Hepatocyte (in vitro differentiated cells): ENCODE data around the gene LIN28A. TPM values are rescaled to one million over a fixed set of nuclear protein-coding genes. Genes with fewer than 3 reads are reported as not detected.
"Not testable (repeated sequence)": the region's sequence is repeated elsewhere in the genome, so short reads cannot be mapped to it uniquely, and the experiment has no call there.

Experiments
- DNase-seq: peaks from one replicate; pipeline ENCODE4 v3.0.0-alpha.2; 2016; ENCODE audit warnings: low spot score
- H2AFZ ChIP-seq: fragments of 200-600 bp; sonication (generic); 2 replicates; pipeline ENCODE4 v1.6.0; 2016; ENCODE audit warnings: antibody characterized with exemption, mild to moderate bottlenecking
- H3K27ac ChIP-seq: fragments of 200-600 bp; sonication (generic); 2 replicates; pipeline ENCODE4 v1.5.1; 2016; ENCODE audit warnings: mild to moderate bottlenecking
- H3K27me3 ChIP-seq: fragments of 200-600 bp; sonication (generic); 2 replicates; pipeline ENCODE4 v1.6.1; 2016
- H3K36me3 ChIP-seq: fragments of 200-600 bp; sonication (generic); replicated peaks from 2 replicates; pipeline ENCODE4 v1.5.1; 2016; ENCODE audit warnings: low read depth; ENCODE audit not compliant: insufficient read depth
- H3K4me1 ChIP-seq: fragments of 200-600 bp; sonication (generic); 2 replicates; pipeline ENCODE4 v1.5.1; 2016; ENCODE audit warnings: mild to moderate bottlenecking, moderate library complexity; ENCODE audit not compliant: insufficient read depth
- H3K4me2 ChIP-seq: fragments of 200-600 bp; sonication (generic); 2 replicates; pipeline ENCODE4 v1.6.0; 2016
- H3K4me3 ChIP-seq: fragments of 200-600 bp; sonication (generic); 2 replicates; pipeline ENCODE4 v1.5.1; 2016; ENCODE audit warnings: mild to moderate bottlenecking
- H3K79me2 ChIP-seq: fragments of 200-600 bp; sonication (generic); 2 replicates; pipeline ENCODE4 v1.6.0; 2017; ENCODE audit warnings: mild to moderate bottlenecking
- H3K9me2 ChIP-seq: fragments of 200-600 bp; sonication (generic); replicated peaks from 2 replicates; pipeline ENCODE4 v1.6.0; 2017; ENCODE audit warnings: mild to moderate bottlenecking; ENCODE audit not compliant: insufficient read depth
- H3K9me3 ChIP-seq: fragments of 200-600 bp; sonication (generic); 2 replicates; pipeline ENCODE4 v1.5.1; 2016; ENCODE audit warnings: low read depth, mild to moderate bottlenecking
- H4K20me1 ChIP-seq: fragments of 200-600 bp; sonication (generic); 2 replicates; pipeline ENCODE4 v1.6.0; 2016; ENCODE audit warnings: mild to moderate bottlenecking; ENCODE audit not compliant: insufficient read depth, poor library complexity, severe bottlenecking
- CTCF ChIP-seq: fragments of 200-600 bp; sonication (generic); IDR thresholded peaks from 2 replicates; pipeline ENCODE4 v1.5.1; 2016; ENCODE audit warnings: antibody characterized with exemption, mild to moderate bottlenecking; ENCODE audit not compliant: poor library complexity
- EZH2 ChIP-seq: fragments of 200-600 bp; sonication (generic); IDR thresholded peaks from 2 replicates; pipeline ENCODE4 v1.6.1; 2016; ENCODE audit warnings: antibody characterized with exemption, mild to moderate bottlenecking, borderline replicate concordance
- EZH2phosphoT487 ChIP-seq: fragments of 200-600 bp; sonication (generic); IDR thresholded peaks from one replicate; pipeline ENCODE4 v1.6.1; 2018; ENCODE audit warnings: antibody characterized with exemption, mild to moderate bottlenecking, low read depth, moderate library complexity; ENCODE audit not compliant: unreplicated experiment, severe bottlenecking
- WGBS: methylation state at CpG from one replicate; pipeline ENCODE4 v1.1.6; 2016; ENCODE audit warnings: low lambda C conversion rate; ENCODE audit errors: missing lambda C conversion rate; 5-methylcytosine and 5-hydroxymethylcytosine counted together
- polyA plus RNA-seq: library from polyadenylated mRNA; unstranded; fragments of >200 nt; fragmentation: Nextera tagmentation; extraction: Ambion mirVana; gene quantifications from 2 replicates; pipeline ENCODE4 v1.2.1, GENCODE V29; 2016
- total RNA-seq: library from RNA; depleted of rRNA; stranded (reverse); fragments of >200 nt; gene quantifications from 2 replicates; pipeline ENCODE4 v1.2.3, GENCODE V29; 2014

The LIN28A gene
- total and polyA plus RNA-seq, 2 experiments from 2014 or later, result 0.13 to 0.43 TPM

- H3K9me2 ChIP-seq, result no peaks in the 10 kb centered on the region
- H3K36me3 ChIP-seq, result no peaks in the 10 kb centered on the region
- H2AFZ ChIP-seq, result no peak overlapping the region
- H3K27me3 ChIP-seq, result no peaks in the 10 kb centered on the region
- H3K4me1 ChIP-seq, result no peaks in the 10 kb centered on the region
- DNase-seq, result no peak
- H3K9me3 ChIP-seq, result no peaks in the 10 kb centered on the region
- 86% methylated on average over 5 of the region's 5 CpGs for WGBS
- no peak overlapping the region for H3K4me2 ChIP-seq
- H3K4me3 ChIP-seq, result no peak overlapping the region
- H3K27ac ChIP-seq, result no peak overlapping the region
- H4K20me1 ChIP-seq, result no peaks in the 10 kb centered on the region
- TF ChIP-seq EZH2phosphoT487 (no peak), CTCF (no peak), EZH2 (no peak)
- no peaks in the 10 kb centered on the region for H3K79me2 ChIP-seq
These were observed 38.6 kb upstream of the LIN28A start for GRCh38 chr1:26372039-26372438.

- DNase-seq, H3K9me2 ChIP-seq, H3K27ac ChIP-seq, H3K4me3 ChIP-seq, H3K4me1 ChIP-seq, H3K9me3 ChIP-seq, H3K79me2 ChIP-seq, H3K4me2 ChIP-seq, H3K27me3 ChIP-seq, H3K36me3 ChIP-seq, H2AFZ ChIP-seq, H4K20me1 ChIP-seq: not testable (repeated sequence)
- 84% methylated on average over 3 of the region's 3 CpGs for WGBS
These were observed 38.0 kb upstream of the LIN28A start, which contains the start of gene ZNF683 for GRCh38 chr1:26372611-26373010. Gene ZNF683, minus strand, starts transcription at chr1:26372750. Its CDS starts 4,179 bp downstream, at chr1:26368571.

GRCh38 chr1:26373281-26373680 is 37.3 kb upstream of the LIN28A start:
- TF ChIP-seq EZH2phosphoT487 (no peak), CTCF (no peak), EZH2 (no peak)
- Histone ChIP-seq H3K27me3 (no peaks in the 10 kb centered on the region), H3K9me2 (no peaks in the 10 kb centered on the region), H3K4me3 (no peak overlapping the region), H3K9me3 (no peaks in the 10 kb centered on the region), H3K27ac (no peak overlapping the region), H2AFZ (no peak overlapping the region), H3K4me1 (no peaks in the 10 kb centered on the region), H4K20me1 (no peaks in the 10 kb centered on the region), H3K36me3 (no peaks in the 10 kb centered on the region), H3K4me2 (no peak overlapping the region), H3K79me2 (no peaks in the 10 kb centered on the region)
- 91% methylated on average over 4 of the region's 4 CpGs for WGBS
- no peak for DNase-seq

GRCh38 chr1:26373789-26374188 is 36.8 kb upstream of the LIN28A start:
- H3K9me2 ChIP-seq, result no peaks in the 10 kb centered on the region
- WGBS, result 68% methylated on average over 2 of the region's 2 CpGs

GRCh38 chr1:26374361-26374760 is 36.3 kb upstream of the LIN28A start:
- H3K4me2 ChIP-seq, H3K79me2 ChIP-seq, DNase-seq, H3K9me2 ChIP-seq, H2AFZ ChIP-seq, H3K4me1 ChIP-seq, H3K27me3 ChIP-seq, H3K9me3 ChIP-seq, H4K20me1 ChIP-seq, H3K27ac ChIP-seq, H3K4me3 ChIP-seq, H3K36me3 ChIP-seq: not testable (repeated sequence)
- WGBS, result 45% methylated on average over 2 of the region's 2 CpGs

More at GRCh38 chr1:26373789-26374188, 36.8 kb upstream of the LIN28A start:
- no peaks in the 10 kb centered on the region for H3K9me3 ChIP-seq
- H3K79me2 ChIP-seq, result no peaks in the 10 kb centered on the region
- no peaks in the 10 kb centered on the region for H3K27me3 ChIP-seq
- H2AFZ ChIP-seq, result no peak overlapping the region
- DNase-seq, result no peak
- no peaks in the 10 kb centered on the region for H3K36me3 ChIP-seq
- H3K27ac ChIP-seq, result no peak overlapping the region
- no peaks in the 10 kb centered on the region for H4K20me1 ChIP-seq
- H3K4me2 ChIP-seq, result no peak overlapping the region
- H3K4me3 ChIP-seq, result no peak overlapping the region
- H3K4me1 ChIP-seq, result no peaks in the 10 kb centered on the region
- no peak for TF ChIP-seq CTCF
- TF ChIP-seq EZH2, result no peak
- no peak for TF ChIP-seq EZH2phosphoT487
